Measurements from ENCODE around the gene TMEM35B.

GRCh38 chr1:35016406-35016805 is 31.3 kb upstream of the TMEM35B start:
- no peak for TF ChIP-seq DMBX1 (CRISPR knock-in tag; IDR thresholded peaks at IDR 0.05; ENCODE audit: borderline replicate concordance)
- TF ChIP-seq BACH1 (tag; IDR thresholded peaks at IDR 0.05) = no peak
- no peak for TF ChIP-seq CTCF (IDR thresholded peaks at IDR 0.05 in 2 of 3, conservative IDR thresholded peaks at IDR 0.05 in 1 of 3; ENCODE audit: insufficient read depth in 2 of 3, low read depth in 1 of 3, low read length in 3 of 3)
- TF ChIP-seq SMC3 (conservative IDR thresholded peaks at IDR 0.05; ENCODE audit: insufficient read depth, low read depth, low read length) = no peak
